HG02588 (cell line): ENCODE measurements around the gene ZBTB40.

Experiments
- ATAC-seq: cut with Tn5 transposase; IDR thresholded peaks from one replicate; pipeline ENCODE4 v1.9.1; 2021; ENCODE audit warnings: mild to moderate bottlenecking, moderate library complexity; ENCODE audit not compliant: unreplicated experiment

Gene ZBTB40

GRCh38 chr1:22420455-22421053 is 31.1 kb upstream of the ZBTB40 start:
- no peak for ATAC-seq

GRCh38 chr1:22426781-22427180 is 24.9 kb upstream of the ZBTB40 start:
- no peak for ATAC-seq

- no peak for ATAC-seq
These were observed 23.0 kb upstream of the ZBTB40 start for GRCh38 chr1:22428672-22429071.

- no peak for ATAC-seq
These were observed 19.7 kb upstream of the ZBTB40 start for GRCh38 chr1:22431965-22432364.

GRCh38 chr1:22434717-22435116 is 16.9 kb upstream of the ZBTB40 start:
- no peak for ATAC-seq

GRCh38 chr1:22436948-22437347 is 14.7 kb upstream of the ZBTB40 start:
- ATAC-seq: no peak

GRCh38 chr1:22437573-22437972 is 14.1 kb upstream of the ZBTB40 start:
- no peak for ATAC-seq

- ATAC-seq: no peak
These were observed 11.1 kb upstream of the ZBTB40 start for GRCh38 chr1:22440582-22440981.

GRCh38 chr1:22442212-22442894 is 9.3 kb upstream of the ZBTB40 start:
- no peak for ATAC-seq

- ATAC-seq: no peak
These were observed 8.3 kb upstream of the ZBTB40 start for GRCh38 chr1:22443332-22443731.

- ATAC-seq: no peak
These were observed 6.8 kb upstream of the ZBTB40 start for GRCh38 chr1:22444856-22445255.

- ATAC-seq: no peak
These were observed 4.0 kb upstream of the ZBTB40 start for GRCh38 chr1:22447621-22448111.

GRCh38 chr1:22449636-22450035 is 2.0 kb upstream of the ZBTB40 start:
- no peak for ATAC-seq

GRCh38 chr1:22450351-22451021 is 1.2 kb upstream of the ZBTB40 start:
- no peak for ATAC-seq

- ATAC-seq: peak; percentile 11
These were observed 868 bp downstream of the ZBTB40 start for GRCh38 chr1:22452481-22452957.

GRCh38 chr1:22453181-22453580 is 1.5 kb downstream of the ZBTB40 start:
- ATAC-seq: no peak

- ATAC-seq: no peak
These were observed 2.9 kb downstream of the ZBTB40 start for GRCh38 chr1:22454476-22455056.

GRCh38 chr1:22457345-22457744 is 5.7 kb downstream of the ZBTB40 start:
- no peak for ATAC-seq

- no peak for ATAC-seq
These were observed 6.2 kb downstream of the ZBTB40 start for GRCh38 chr1:22457836-22458235.

- ATAC-seq: no peak
These were observed 9.4 kb downstream of the ZBTB40 start for GRCh38 chr1:22461100-22461499.

- ATAC-seq: no peak
These were observed 10.3 kb downstream of the ZBTB40 start for GRCh38 chr1:22461678-22462527.
